Putamen (tissue), 1 donor: ENCODE measurements around the gene ADORA2B.

Experiments
- DNase-seq: peaks from one replicate; pipeline ENCODE4 v3.0.0-alpha.2; 2016; ENCODE audit warnings: low spot score

The ADORA2B gene

DNA sequence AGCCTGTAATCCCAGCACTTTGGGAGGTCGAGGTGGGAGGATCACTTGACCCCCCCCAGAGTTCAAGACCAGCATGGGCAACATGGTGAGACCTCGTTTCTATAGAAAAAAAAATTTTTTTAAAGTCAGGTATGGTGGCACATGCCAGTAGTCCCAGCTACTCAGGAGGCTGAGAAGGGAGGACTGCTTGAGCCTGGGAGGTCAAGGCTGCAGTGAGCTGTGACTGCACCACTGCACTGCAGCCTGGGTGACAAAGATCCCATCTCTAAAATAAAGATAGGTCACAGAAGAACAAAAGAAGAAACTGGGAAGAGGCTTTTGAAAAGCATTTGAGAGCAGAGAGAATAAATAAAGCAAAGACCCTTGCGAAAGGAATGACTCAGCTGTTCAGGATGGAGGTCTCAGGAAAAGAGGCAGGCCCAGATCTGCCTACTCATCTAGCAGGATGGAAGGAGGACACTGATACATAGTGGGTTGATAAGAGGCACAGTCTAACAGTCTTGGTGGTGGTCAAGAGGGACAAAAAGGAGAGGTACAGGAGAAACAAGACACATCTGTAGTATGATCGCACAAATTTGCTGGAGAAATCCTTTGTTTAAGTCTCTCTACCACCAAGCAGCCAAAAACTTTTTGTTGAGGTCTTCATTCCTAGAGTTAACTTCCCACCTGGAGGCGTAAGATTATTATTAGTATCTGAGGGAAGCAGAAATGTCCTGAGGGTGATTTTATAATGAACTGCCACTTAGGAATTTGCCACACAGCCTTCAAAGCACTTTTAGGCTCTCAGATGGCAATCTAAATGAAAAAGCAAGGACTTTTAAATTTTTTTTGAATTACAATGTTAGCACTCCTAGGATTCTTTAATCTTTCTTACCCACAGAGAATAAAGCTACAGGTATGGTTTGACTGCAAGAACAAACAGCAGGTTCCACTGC lies 37.0 kb downstream of the ADORA2B start:
- DNase-seq, result no peak

- no peak for DNase-seq
Observed at GRCh38 chr17:15996322-15996721, 51.4 kb downstream of the ADORA2B start.

DNA sequence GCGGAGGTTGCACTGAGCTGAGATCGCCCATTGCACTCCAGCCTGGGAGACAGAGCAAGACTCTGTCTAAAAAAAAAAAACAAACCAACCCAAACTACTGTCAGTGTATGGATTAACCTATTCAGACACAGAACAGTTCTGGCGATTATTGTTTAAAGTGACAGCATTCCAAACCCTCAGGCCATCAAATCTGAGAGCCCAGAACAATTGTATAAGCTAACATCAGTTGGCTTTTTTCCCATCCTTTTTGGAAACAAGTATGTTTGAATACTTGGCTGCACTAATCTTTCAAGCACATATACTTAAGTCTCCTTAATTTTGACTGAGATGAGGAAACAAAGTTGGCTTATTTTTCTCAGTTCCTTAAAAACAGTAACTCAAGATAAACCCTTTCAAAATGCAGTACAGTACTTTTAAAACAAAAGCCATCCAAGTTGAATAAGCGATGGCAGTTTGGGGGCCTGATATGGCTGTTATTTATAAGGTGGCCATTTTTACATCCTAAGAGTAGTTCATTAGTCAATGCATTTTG lies 53.2 kb downstream of the ADORA2B start:
- DNase-seq, result no peak

DNA sequence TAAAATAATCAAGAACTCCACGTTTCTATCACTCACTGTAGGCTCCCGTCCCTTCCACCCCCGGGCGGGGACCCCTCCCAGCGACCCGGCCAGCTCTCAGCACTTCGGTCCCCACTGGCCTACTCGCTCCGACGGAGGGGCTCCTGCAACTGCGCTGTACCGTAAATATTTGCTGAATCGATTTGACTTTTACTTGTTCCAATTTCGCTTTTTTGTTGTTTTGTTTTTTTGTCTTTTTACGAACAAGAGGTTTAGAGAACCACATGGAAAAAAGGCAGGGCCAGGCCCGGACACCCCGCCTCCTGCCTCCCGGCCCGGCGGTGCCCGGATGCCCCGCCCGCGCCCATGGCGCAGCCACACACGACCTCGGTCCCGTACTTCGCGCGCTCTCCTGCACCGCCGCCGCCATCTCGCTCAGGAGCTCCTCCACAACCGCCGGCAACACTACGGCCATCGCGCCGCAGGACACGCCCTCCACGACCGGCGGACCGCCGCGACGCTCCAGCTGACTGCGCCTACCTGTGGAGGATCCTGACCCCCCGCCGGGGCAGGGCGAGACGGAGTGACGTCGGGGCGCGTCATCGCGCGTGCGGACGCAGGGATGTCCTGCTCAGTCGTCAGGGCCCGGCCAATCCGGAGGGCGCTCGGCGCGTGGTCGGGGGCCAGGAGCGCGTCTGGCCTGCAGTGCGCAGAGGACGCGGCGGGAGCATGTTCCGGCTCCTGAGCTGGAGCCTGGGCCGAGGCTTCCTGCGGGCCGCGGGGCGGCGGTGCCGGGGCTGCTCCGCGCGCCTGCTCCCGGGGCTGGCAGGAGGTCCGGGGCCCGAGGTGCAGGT lies 54.4 kb downstream of the ADORA2B start, which contains the start of the genes TTC19 and ZSWIM7:
TSS of gene TTC19 (plus strand) at position 684 of the 833 bp plus-strand sequence. CDS start at position 709, 25 bp downstream.
TSS of gene ZSWIM7 (minus strand) at position 564 of the 833 bp plus-strand sequence. CDS start at position 454, 110 bp downstream.
- DNase-seq, result peak; percentile 96

DNA sequence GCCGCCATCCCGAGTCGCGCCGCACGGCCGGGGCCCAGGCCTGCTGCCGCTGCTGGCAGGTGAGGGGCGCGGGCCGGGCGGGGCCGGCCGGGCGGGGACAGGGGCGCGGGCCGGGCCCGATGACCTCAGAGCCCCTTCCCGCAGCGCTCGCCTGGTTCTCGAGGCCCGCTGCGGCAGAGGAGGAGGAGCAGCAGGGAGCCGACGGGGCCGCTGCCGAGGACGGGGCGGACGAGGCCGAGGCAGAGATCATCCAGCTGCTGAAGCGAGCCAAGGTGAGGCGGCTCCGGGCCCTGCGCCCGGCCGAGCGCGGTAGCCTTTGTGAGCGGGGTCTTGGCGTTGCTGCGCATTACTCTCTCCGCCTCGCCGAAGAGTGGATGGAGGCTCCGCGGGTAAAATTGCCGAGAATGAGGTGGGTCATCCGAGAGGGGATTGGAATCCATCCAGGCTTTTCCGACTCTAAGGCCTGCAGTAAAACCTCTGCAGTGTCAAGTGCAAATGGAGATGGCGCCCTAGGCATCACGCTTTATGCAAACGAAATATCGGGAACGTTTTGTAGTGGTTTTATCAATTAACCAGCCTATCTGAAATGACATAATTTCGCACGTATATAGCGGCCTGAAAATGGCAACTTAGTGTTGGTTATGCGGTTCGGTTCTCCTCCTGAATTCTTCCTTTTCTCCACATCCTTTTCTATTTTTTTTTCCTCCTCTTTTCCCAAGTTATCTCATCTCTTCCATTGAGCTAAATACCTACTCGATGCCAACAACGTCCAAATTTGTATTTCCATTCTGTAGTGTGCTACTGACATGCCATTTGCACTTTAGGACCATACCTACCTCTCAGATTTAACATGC lies 55.3 kb downstream of the ADORA2B start:
- peak; percentile 15 for DNase-seq

GRCh38 chr17:16001226-16001897 lies 56.4 kb downstream of the ADORA2B start:
- DNase-seq, result no peak

GRCh38 chr17:16002708-16003260 lies 57.9 kb downstream of the ADORA2B start:
- DNase-seq, result no peak

GRCh38 chr17:16003841-16004240 lies 58.9 kb downstream of the ADORA2B start:
- DNase-seq, result no peak

- no peak for DNase-seq
Observed at GRCh38 chr17:16005636-16006035, 60.7 kb downstream of the ADORA2B start.

DNA sequence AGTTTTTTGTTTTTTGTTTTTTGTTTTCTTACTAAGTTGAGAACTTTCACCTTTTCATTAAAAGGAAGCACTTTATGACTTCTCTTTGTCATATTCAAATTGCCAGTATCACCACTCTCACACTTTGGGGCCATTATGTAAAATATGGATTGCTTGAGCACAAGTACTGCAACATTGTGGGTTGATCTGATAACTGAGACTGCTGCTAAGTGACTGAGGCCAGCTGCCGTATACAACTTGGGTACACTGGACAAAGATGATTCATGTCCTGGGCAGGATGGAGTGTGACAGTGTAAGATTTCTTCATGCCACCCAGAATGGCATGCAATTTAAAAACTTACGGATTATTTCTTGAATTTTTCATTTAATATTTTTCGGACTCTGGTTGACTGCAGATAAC lies 62.5 kb downstream of the ADORA2B start:
- no peak for DNase-seq

GRCh38 chr17:16013943-16014407 lies 69.0 kb downstream of the ADORA2B start:
- no peak for DNase-seq

- no peak for DNase-seq
Observed at GRCh38 chr17:16019347-16019746, 74.4 kb downstream of the ADORA2B start.

- no peak for DNase-seq
Observed at GRCh38 chr17:16023881-16024280, 79.0 kb downstream of the ADORA2B start.

DNA sequence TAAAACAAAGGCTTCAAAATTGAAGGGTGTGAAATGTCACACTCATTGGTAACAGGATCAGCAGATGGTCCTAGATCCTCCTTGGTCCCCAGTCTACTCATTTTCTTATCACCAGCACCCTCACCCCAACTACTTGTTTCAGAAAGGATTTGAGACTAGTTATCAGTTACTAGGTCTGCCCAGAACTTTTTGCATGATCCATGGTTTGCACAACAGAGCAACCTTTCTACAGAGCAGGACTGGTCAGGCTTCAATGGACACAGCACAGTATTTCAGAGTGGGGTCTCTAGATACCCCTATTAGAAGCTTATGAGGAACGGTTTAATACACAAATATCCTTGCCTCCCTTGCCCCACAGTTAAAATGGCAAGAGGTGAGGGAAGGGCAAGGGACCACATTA lies 80.3 kb downstream of the ADORA2B start:
- DNase-seq, result no peak
